Body of pancreas (tissue), 4 donors: Measurements from ENCODE around the gene SLC24A1. TPM values are rescaled to one million over a fixed set of nuclear protein-coding genes. Genes with fewer than 3 reads are reported as not detected.

Experiments used
- ATAC-seq: fragments of 150-250 bp; one replicate; pipeline ENCODE4 v1.9.1; 2016
- DNase-seq, 4 donors: peaks; one replicate each; pipeline ENCODE4 v3.0.0-alpha.2; 2019
- H3K27ac ChIP-seq, 4 donors: fragments of 200-600 bp; sonication (generic); 1 replicate in 3 of 4; 2 replicates in 1 of 4; pipeline versions ENCODE4 v1.5.1 to v1.6.1; 2016 to 2019; ENCODE audit warnings: mild to moderate bottlenecking in 1 of 4, mixed read lengths in 1 of 4, moderate library complexity in 1 of 4
- H3K27me3 ChIP-seq, 2 donors: fragments of 200-600 bp; sonication (generic); one replicate each; pipeline ENCODE4 v1.6.0; 2016; ENCODE audit warnings: mild to moderate bottlenecking in 1 of 2
- H3K36me3 ChIP-seq, 2 donors: fragments of 200-600 bp; sonication (generic); replicated peaks in 1 of 2; 2 replicates each; pipeline ENCODE4 v1.5.1; 2016; ENCODE audit warnings: low read depth in 2 of 2; ENCODE audit not compliant: insufficient read depth in 1 of 2
- H3K4me1 ChIP-seq: fragments of 200-600 bp; sonication (generic); one replicate; pipeline ENCODE4 v1.6.0; 2016
- H3K4me3 ChIP-seq, 2 donors: fragments of 200-600 bp; sonication (generic); 1 replicate in 1 of 2; 2 replicates in 1 of 2; pipeline ENCODE4 v1.5.1; 2016 to 2019
- H3K9me3 ChIP-seq, 3 donors: fragments of 200-600 bp; sonication (generic); 1 replicate in 2 of 3; 2 replicates in 1 of 3; pipeline ENCODE4 v1.5.1; 2016
- POLR2A ChIP-seq, 3 donors: fragments of 450-650 bp; IDR thresholded peaks; one replicate each; pipeline ENCODE4 v1.6.1; 2016; ENCODE audit warnings: antibody characterized with exemption in 3 of 3, mild to moderate bottlenecking in 2 of 3
- WGBS, 2 donors: methylation state at CpG; one replicate each; pipeline ENCODE4 v1.1.5; 2017; 5-methylcytosine and 5-hydroxymethylcytosine counted together
- intact Hi-C: fragments of 100-400 bp; cut with DNase I; formaldehyde crosslinking; loops from one replicate; pipeline ENCODE4 v1.15.1; 2023
- total RNA-seq, 2 donors: library from RNA; depleted of rRNA; stranded (reverse); fragments of >200 nt; gene quantifications; one replicate each; pipeline ENCODE4 v1.1.0, GENCODE V29; 2016
- TF ChIP-seq, protein P1 (sequence below), 7 experiments: fragments of 450-650 bp in 4 of 7; fragments of 200-600 bp in 3 of 7; sonication (generic) in 3 of 7; IDR thresholded peaks; one replicate each; pipeline ENCODE4 v1.5.1; 2016 to 2019; ENCODE audit warnings: antibody characterized with exemption in 7 of 7

The SLC24A1 gene
- total RNA-seq, 2 donors from 2014 or later = 3.6 to 9.6 TPM

DNA sequence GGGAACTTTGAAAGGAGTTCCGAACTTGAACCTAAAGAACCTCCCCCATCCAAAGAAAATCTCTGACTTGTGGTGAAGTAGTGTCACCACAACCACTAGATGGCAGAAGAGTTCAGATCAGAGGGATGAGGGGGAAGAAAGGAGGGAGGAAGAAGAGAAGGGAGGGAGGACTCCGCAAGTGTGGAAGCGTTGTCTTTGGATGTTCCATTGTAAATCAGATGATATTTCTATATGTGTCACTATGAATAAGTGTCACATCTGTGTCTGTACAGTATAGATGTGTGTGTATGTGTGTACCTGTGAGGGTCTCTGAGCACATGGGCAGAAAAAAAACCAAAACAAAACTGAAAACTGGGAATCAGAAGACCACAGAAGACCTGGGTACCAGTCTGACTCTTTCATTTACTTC is 16.9 kb downstream of the SLC24A1 start:
- intact Hi-C loops = no loop called here
- Histone ChIP-seq H3K4me1 (no peaks in the 10 kb centered on the region), H3K36me3 (no peaks in the 10 kb centered on the region), H3K9me3 (no peaks in the 10 kb centered on the region), H3K4me3 (no peak overlapping the region), H3K27ac (no peak overlapping the region), H3K27me3 (no peaks in the 10 kb centered on the region)
- DNase-seq (peak in 2 of 4 donors; percentile 16 to 43), ATAC-seq (peak; percentile 72)
- TF ChIP-seq POLR2A (IDR thresholded peaks at IDR 0.05) = no peak
- TF ChIP-seq, protein P1, sequence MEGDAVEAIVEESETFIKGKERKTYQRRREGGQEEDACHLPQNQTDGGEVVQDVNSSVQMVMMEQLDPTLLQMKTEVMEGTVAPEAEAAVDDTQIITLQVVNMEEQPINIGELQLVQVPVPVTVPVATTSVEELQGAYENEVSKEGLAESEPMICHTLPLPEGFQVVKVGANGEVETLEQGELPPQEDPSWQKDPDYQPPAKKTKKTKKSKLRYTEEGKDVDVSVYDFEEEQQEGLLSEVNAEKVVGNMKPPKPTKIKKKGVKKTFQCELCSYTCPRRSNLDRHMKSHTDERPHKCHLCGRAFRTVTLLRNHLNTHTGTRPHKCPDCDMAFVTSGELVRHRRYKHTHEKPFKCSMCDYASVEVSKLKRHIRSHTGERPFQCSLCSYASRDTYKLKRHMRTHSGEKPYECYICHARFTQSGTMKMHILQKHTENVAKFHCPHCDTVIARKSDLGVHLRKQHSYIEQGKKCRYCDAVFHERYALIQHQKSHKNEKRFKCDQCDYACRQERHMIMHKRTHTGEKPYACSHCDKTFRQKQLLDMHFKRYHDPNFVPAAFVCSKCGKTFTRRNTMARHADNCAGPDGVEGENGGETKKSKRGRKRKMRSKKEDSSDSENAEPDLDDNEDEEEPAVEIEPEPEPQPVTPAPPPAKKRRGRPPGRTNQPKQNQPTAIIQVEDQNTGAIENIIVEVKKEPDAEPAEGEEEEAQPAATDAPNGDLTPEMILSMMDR (IDR thresholded peaks at IDR 0.05) = peak; percentile 40 to 88 (median 82)
- 0 to 1% methylated on average over 3 of the region's 3 CpGs for WGBS, 2 donors

GRCh38 chr15:65639509-65639908 is 17.8 kb downstream of the SLC24A1 start:
- no peaks in the 10 kb centered on the region for H3K4me1 ChIP-seq
- ATAC-seq (no peak), DNase-seq (no peak)
- H3K27me3 ChIP-seq = no peaks in the 10 kb centered on the region
- H3K27ac ChIP-seq = no peak overlapping the region
- intact Hi-C loops = no loop called here
- TF ChIP-seq, protein P1 (IDR thresholded peaks at IDR 0.05) = no peak
- no peak for TF ChIP-seq POLR2A (IDR thresholded peaks at IDR 0.05)
- H3K36me3 ChIP-seq = no peaks in the 10 kb centered on the region
- H3K4me3 ChIP-seq = no peak overlapping the region
- H3K9me3 ChIP-seq = no peaks in the 10 kb centered on the region
- 53 to 55% methylated on average over 6 of the region's 6 CpGs for WGBS, 2 donors

DNA sequence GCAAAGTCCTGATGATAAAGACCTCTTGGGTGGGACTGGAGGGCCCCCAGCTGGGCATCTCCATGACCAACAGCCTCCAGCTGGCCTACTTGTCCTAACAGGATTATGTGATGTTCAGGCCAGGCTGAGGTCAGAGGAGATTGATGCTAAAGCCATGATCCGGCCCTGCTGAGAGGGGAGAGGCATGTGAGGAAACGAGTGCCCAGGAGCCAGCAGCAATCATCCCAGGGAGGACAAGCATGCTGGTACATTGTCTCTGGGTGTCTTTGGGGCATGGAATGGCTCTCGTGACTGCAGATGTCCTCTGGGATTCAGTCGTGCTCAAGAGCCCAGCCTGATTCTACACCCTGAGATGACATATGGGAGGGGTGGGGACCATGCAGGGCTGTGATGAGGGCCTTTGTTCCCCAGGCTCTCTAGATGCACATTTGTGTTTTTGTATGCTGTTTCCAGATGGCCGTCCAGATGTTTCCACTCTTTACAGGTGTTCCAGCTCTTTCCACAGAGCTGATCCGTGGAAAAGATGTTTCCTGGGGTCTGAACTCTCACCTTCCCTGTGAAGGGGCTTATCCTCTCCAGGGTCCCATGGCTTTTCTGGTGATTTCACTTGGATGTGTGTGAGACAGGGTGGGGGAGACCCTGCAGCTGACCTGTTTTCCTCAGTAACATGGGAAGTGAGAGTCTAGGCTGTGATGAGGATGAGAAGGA is 20.2 kb downstream of the SLC24A1 start:
- no peak for TF ChIP-seq POLR2A (IDR thresholded peaks at IDR 0.05)
- TF ChIP-seq, protein P1 (IDR thresholded peaks at IDR 0.05) = no peak
- no peaks in the 10 kb centered on the region for H3K9me3 ChIP-seq
- DNase-seq = no peak
- no peaks in the 10 kb centered on the region for H3K27me3 ChIP-seq
- ATAC-seq = no peak
- 38 to 48% methylated on average over 6 of the region's 6 CpGs for WGBS, 2 donors
- no peak overlapping the region for H3K27ac ChIP-seq
- no peaks in the 10 kb centered on the region for H3K36me3 ChIP-seq
- intact Hi-C loops = no loop called here
- H3K4me1 ChIP-seq = no peaks in the 10 kb centered on the region
- H3K4me3 ChIP-seq = no peak overlapping the region

DNA sequence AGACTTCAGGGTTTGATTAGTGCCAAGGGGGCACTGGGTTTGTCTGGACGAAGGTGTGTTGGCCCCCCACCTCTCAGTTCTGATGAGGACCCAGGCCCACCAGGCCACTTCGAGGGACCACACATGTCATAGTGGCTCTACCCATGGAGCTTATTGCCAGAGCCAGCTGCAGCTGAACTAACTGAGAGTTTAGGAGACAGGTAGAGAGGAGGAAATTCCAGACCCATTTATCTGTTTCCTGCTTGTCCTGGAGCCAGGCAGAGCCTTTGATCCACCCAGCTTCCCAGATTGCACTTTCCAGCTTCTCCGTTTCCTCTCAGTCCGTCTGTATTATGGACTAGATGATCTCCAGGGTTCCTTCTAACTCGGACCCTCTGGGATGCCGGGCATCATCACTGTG is 20.9 kb downstream of the SLC24A1 start:
- Histone ChIP-seq H3K36me3 (no peaks in the 10 kb centered on the region), H3K27me3 (no peaks in the 10 kb centered on the region), H3K9me3 (no peaks in the 10 kb centered on the region), H3K4me1 (no peaks in the 10 kb centered on the region), H3K4me3 (no peak overlapping the region), H3K27ac (no peak overlapping the region)
- DNase-seq (no peak), ATAC-seq (no peak)
- intact Hi-C loops = no loop called here
- WGBS, 2 donors = 65 to 66% methylated on average over 4 to 6 of the region's 6 CpGs
- TF ChIP-seq, protein P1 (IDR thresholded peaks at IDR 0.05) = no peak
- TF ChIP-seq POLR2A (IDR thresholded peaks at IDR 0.05) = no peak

- Histone ChIP-seq H3K27ac (no peak overlapping the region), H3K27me3 (no peaks in the 10 kb centered on the region), H3K4me3 (no peak overlapping the region), H3K4me1 (no peaks in the 10 kb centered on the region), H3K9me3 (no peaks in the 10 kb centered on the region), H3K36me3 (no peaks in the 10 kb centered on the region)
- DNase-seq = no peak
- no peak for TF ChIP-seq POLR2A (IDR thresholded peaks at IDR 0.05)
- TF ChIP-seq, protein P1 (IDR thresholded peaks at IDR 0.05) = no peak
- intact Hi-C loops = no loop called here
- no peak for ATAC-seq
- WGBS, 2 donors = 85 to 90% methylated on average over 4 of the region's 4 CpGs
These were observed 22.5 kb downstream of the SLC24A1 start for GRCh38 chr15:65644282-65644681.
